GM18505 (cell line): ENCODE measurements around the gene PNKD.

Source experiments
- ATAC-seq: cut with Tn5 transposase; IDR thresholded peaks from one replicate; pipeline ENCODE4 v1.9.1; 2021; ENCODE audit not compliant: unreplicated experiment
- POLR2A ChIP-seq: IDR thresholded peaks from 4 replicates; pipeline ENCODE4 v1.6.1; 2011; ENCODE audit warnings: borderline replicate concordance; ENCODE audit not compliant: insufficient read depth, insufficient read length; ENCODE audit errors: extremely low read depth

The PNKD gene

DNA sequence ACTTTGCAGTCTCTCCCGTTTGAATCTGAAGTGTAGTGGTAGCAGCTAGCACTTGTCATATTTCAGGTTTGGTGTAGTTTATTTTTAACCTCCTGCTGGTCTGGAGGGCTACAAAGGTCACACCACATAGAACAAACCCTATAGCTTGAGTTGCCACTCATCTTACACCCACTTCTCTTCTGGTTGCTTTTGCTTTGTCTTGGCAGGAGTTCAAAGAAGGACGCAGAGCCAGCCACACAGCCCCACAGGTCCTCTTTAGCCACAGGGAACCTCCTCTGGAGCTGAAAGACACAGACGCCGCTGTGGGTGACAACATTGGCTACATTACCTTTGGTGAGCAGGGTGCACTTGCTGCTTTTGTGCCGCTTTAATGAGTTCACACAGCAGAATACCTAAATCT is 25.1 kb upstream of the PNKD start:
- no peak for ATAC-seq
- TF ChIP-seq POLR2A, result peak; percentile 34

DNA sequence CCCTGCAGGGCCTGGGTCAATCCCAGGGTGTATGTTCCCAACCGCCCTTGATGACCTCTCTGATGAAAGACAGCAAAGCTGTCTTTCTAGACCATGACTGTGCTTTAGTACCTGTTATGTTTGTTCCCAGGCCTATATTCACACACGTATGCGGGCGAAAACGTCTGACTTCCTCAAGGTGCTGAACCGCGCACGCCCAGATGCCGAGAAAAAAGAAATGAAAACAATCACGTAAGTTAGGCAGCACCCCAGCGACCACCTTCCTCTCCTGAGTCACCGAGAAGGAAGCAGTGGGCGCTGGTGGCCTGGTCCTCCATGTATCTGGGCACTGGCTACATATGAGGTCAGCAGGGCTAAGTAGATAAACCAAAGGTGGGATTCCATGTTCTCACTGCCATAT is 20.6 kb upstream of the PNKD start:
- no peak for TF ChIP-seq POLR2A
- ATAC-seq, result no peak

GRCh38 chr2:218252509-218253231 is 17.6 kb upstream of the PNKD start:
- ATAC-seq, result no peak
- TF ChIP-seq POLR2A, result no peak

GRCh38 chr2:218253232-218253625 is 17.1 kb upstream of the PNKD start:
- TF ChIP-seq POLR2A, result no peak
- no peak for ATAC-seq

DNA sequence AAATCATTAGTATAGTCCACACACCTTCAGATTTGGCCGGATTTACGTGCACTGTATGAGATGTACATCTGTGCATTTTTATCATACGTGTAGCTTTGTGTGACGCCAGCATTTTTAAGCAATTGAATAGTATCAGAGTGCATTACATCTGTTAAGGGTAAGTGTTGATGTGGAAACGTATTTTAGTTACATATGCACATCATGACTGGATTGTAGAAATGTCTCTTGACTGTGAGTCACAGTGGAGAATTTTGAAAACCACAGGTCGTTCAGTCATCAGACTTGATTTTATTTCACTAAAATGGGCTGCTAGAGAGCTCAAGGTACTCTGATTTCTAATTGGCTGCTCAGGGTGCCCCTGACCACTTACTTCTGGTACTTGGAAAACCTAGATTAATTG is 14.9 kb upstream of the PNKD start:
- ATAC-seq, result no peak
- no peak for TF ChIP-seq POLR2A

DNA sequence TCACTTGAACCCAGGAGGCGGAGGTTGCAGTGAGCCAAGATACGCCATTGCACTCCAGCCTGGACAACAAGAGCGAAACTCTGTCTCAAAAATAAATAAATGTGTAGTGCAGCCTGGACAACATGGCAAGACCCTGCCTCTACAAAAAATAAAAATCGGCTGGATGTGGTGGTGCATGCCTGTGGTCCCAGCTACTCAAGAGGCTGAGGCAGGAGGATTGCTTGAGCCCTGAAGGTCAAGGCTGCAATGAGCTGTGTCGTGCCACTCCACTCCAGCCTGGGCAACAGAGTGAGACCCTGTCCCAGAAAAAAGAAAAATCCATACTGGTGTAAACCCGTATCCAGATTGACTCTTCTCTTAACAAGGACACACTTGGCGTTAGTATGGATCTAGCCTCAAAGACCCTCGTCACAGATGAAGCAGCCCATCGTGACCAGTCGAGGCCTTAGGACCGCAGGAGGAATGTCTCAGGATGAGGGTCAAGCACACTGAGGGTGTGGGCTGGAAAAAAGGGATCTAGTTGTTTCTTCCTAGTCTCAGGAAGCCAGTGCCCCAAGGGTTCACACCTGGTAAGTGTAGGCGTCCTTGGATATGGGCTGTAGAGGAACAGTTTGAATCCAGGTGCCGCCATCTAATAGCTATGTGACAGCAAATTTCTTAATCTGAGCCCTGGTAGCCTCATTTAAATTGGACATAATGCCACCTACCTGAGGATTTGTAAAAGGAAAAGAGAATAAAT is 13.5 kb upstream of the PNKD start:
- TF ChIP-seq POLR2A, result no peak
- ATAC-seq, result no peak

DNA sequence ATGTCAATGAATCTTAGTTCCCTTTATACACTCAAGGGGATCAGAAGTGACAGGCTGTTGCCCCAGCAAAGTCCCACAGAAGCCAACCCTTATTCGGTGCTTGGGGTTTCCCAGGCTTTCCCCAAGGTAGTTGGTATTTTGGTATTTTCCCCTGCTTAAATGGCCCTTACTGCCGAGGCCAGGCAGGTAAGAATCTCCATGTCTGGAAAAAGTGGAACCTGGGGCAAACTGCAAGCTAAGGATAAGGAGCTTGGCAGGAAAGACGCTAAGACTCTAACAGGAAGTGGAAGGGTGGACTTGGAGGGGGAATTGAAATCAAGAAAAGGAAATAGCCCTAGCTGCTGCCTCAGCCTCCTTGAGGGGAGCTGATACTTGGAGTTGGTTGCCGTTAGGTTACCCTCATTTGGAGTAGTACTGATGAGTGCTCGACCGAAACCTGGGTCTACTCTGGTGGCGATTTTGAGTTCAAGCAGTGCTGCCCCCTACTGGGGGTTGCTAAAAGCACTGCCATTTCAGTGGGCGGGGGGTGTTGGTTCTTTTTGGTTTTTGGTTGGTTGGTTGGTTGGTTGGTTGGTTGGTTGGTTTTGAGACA is 12.8 kb upstream of the PNKD start:
- ATAC-seq, result peak; percentile 76
- no peak for TF ChIP-seq POLR2A

DNA sequence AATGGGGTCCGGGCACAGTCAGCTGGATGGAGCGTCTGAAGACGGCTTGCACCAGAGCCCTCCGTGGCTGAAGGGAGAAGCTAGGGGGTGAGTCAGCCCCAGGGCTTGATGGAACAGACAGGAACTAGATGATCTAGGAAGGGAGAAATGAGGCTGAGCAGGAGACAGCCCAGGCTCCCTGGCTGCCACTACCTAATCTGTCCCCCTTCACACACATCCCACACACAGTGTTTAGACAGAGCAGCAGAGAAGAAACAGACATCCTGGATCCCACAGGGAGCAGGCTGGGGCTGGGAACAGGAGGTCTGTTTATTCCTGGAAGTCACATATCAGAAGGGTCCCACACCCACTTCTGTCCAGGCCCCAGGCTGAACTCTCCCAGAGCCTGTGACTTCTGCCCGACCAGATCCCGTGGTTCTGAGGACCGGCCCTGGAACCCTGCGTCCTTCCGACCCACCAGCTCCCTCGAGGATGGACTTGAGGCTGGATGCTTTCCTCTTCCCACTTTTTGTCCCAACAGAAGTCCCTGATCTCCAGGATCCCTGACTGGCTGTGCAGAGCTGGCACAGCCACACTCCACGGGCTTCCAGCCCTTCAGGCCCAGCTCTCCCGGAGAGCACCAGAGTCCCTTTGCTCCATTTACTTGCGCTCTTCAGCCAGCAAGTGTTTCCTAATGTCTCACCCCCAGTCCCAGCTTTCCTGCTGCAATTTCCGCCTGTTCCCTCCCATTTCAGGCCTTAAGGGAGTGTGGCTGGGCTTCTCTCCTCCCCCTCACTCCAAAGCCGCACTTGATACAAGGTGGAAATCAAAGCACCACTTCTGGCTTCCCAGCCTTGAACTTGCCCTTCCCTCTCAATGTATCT is 11.0 kb upstream of the PNKD start:
- ATAC-seq, result no peak
- TF ChIP-seq POLR2A, result no peak

- ATAC-seq, result no peak
Measured at GRCh38 chr2:218260166-218260565, 10.2 kb upstream of the PNKD start.

DNA sequence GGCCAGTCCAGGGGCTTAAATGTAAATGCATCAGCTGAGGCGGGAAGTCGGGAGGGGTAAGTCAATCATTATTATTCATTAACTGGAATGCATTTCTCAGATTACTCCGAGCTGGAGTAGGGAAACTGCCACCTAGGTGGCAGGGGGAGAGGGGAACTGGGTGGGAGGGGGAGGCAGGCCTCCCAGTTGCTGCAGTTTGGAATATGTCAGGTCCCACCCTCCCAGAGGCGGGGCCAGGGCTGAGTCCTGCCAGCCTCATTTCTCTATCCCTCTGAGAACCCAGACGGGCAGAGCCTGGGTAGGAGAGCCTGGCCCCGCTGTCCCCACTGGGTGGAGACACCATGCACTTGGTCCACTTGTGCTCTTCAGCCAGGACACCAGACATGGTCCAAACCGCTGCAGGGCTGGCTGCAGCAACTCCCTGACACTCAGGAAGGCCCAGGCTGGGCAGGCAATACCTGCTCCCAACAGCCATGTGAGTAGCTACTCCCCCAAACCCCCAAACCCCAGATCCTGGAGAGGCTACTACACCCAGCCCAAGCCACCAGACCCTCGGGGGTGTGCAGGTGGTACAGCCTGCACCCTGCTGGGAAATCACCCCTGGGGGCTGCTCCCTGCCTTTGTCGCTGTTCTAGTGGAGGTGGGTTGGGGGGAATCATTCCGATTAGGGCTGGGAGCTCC is 9.4 kb upstream of the PNKD start, which contains the start of gene GPBAR1:
Gene GPBAR1, plus strand, starts transcription at position 274 of the 681 bp plus-strand sequence. CDS start 1,710 bp downstream, outside the sequence.
- TF ChIP-seq POLR2A, result no peak

More at GRCh38 chr2:218260166-218260565, 10.2 kb upstream of the PNKD start:
- TF ChIP-seq POLR2A, result no peak

DNA sequence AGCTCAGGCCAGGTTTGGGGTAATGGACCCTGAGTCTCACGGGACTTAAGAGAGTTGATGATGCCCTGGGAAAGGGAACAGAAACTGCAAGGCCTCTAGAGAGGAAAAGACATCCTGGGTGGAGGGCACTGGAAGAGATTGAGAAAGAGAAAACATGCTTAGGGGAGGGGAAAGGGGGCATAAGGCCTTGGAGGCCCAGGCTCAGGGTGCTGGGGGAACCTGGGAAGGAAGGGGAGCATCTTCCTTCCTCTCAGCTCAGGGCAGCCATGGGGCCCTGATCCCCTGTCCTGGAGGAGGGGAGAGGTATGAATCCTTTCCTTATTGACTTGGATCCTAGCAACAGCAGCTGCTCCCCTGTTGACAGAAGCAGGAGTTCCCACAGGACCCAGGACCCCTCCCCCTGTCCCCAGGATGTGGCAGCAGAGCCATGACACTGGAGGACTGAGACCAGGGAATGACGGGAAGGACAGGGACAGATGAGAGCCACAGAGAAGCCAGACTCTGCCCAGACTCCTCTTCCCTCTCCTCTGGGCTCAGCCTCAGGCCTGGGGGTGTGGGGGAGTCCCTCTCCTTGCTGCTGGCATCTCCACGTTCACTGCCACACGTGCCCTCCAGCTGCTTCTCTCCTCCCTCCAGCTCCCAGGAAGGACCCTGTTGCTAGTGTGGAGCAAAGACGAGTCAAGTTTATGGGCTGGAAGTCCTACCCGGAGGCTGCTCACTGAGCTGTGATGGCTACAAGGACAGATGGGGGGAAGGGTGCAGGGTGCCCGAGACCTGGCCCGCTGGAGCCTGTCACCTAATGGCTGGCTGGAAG is 8.7 kb upstream of the PNKD start:
- no peak for ATAC-seq
- TF ChIP-seq POLR2A, result no peak

More for the DNA sequence above, 9.4 kb upstream of the PNKD start, which contains the start of gene GPBAR1:
- no peak for ATAC-seq

- no peak for TF ChIP-seq POLR2A
- ATAC-seq, result no peak
Measured at GRCh38 chr2:218262237-218262600, 8.1 kb upstream of the PNKD start.
